HepG2 (cell line): ENCODE measurements around the gene SRPK3. TPM values are rescaled to one million over a fixed set of nuclear protein-coding genes. Genes with fewer than 3 reads are reported as not detected.

ENCODE experiments used
- ATAC-seq: fragments of 200-7000 bp; cut with Tn5 transposase; 3 replicates; pipeline ENCODE4 v1.9.1; 2020; ENCODE audit warnings: mild to moderate bottlenecking, moderate library complexity
- BruUV-seq: library from RNA; stranded (reverse); fragments of 400-500 nt; replicated peaks from 2 replicates; lab custom pipeline; 2021; lab: Mats Ljungman, UMichigan
- CTCF ChIA-PET: fragments of 300-600 bp; formaldehyde crosslinking; extraction: SDS; loops from one replicate; lab custom pipeline; 2021; ENCODE audit warnings: low total read pairs, inconsistent platforms, low intra/inter-chr PET ratio; lab: Yijun Ruan, JAX
- POLR2A ChIA-PET: fragments of 350-600 bp; sonication (Branson Sonifier 250); formaldehyde crosslinking; loops from one replicate; lab custom pipeline; 2020; ENCODE audit warnings: antibody characterized with exemption, inconsistent platforms; lab: Yijun Ruan, JAX
- DNase-seq: peaks from one replicate; pipeline ENCODE4 v3.0.0-alpha.2; 2015; ENCODE audit warnings: low spot score
- FAIRE-seq: peaks from 3 replicates; lab custom pipeline; 2011; peaks lifted over from hg19 to GRCh38; lab: Jason Lieb, UNC
- H2AFZ ChIP-seq: one replicate; pipeline ENCODE4 v1.6.1; 2011; ENCODE audit warnings: low read length, inconsistent platforms
- H3K27ac ChIP-seq: fragments of 300-600 bp; 3 replicates; pipeline ENCODE4 v1.8.0; 2011; ENCODE audit warnings: mixed run types, mild to moderate bottlenecking, mixed read lengths, low read length, inconsistent platforms; ENCODE audit not compliant: insufficient read depth; ENCODE audit errors: extremely low read length
- H3K27me3 ChIP-seq, 2 experiments: fragments of 200-600 bp in 1 of 2; 2 replicates in 1 of 2; 3 replicates in 1 of 2; pipeline versions ENCODE4 v1.6.0 to v1.8.0; 2011; ENCODE audit warnings: low read length in 2 of 2, mild to moderate bottlenecking in 2 of 2, moderate library complexity in 2 of 2, inconsistent platforms in 1 of 2; ENCODE audit not compliant: insufficient read depth in 2 of 2, control insufficient read depth in 1 of 2
- H3K36me3 ChIP-seq, 2 experiments: fragments of 200-600 bp in 1 of 2; replicated peaks in 1 of 2; 2 replicates in 1 of 2; 3 replicates in 1 of 2; pipeline versions ENCODE4 v1.5.1 to v1.8.0; 2011; ENCODE audit warnings: low read length in 2 of 2, inconsistent platforms in 1 of 2; ENCODE audit not compliant: insufficient read depth in 2 of 2, control insufficient read depth in 1 of 2
- H3K4me1 ChIP-seq: 2 replicates; pipeline ENCODE4 v1.5.1; 2012; ENCODE audit warnings: low read length, inconsistent platforms; ENCODE audit not compliant: insufficient read depth
- H3K4me2 ChIP-seq: 2 replicates; pipeline ENCODE4 v1.6.0; 2011; ENCODE audit warnings: low read depth, low read length, inconsistent platforms
- H3K4me3 ChIP-seq, 3 experiments: fragments of 200-600 bp in 1 of 3; sonication (generic), shearing (Covaris generic) in 1 of 3; replicated peaks in 1 of 3; 2 replicates each; pipeline ENCODE4 v1.5.1; 2011 to 2016; ENCODE audit warnings: low read length in 3 of 3, inconsistent platforms in 2 of 3, low read depth in 2 of 3, mild to moderate bottlenecking in 2 of 3, control low read depth in 1 of 3, mixed read lengths in 1 of 3; ENCODE audit not compliant: insufficient read depth in 1 of 3
- H3K79me2 ChIP-seq: one replicate; pipeline ENCODE4 v1.6.1; 2011; ENCODE audit warnings: low read length, inconsistent platforms; ENCODE audit not compliant: insufficient read depth
- H3K9ac ChIP-seq: 2 replicates; pipeline ENCODE4 v1.6.0; 2011; ENCODE audit warnings: mild to moderate bottlenecking, low read depth, low read length, inconsistent platforms; ENCODE audit not compliant: insufficient read depth
- H3K9me3 ChIP-seq: 2 replicates; pipeline ENCODE4 v1.5.1; 2012; ENCODE audit warnings: mild to moderate bottlenecking, low read length
- H4K20me1 ChIP-seq: 2 replicates; pipeline ENCODE4 v1.6.0; 2011; ENCODE audit warnings: inconsistent platforms, mild to moderate bottlenecking, low read length, moderate library complexity; ENCODE audit not compliant: insufficient read depth
- CEBPB ChIP-seq: IDR thresholded peaks from 2 replicates; pipeline ENCODE4 v1.6.1; 2011; ENCODE audit warnings: low read depth, low read length, improper control_type of control experiment, borderline replicate concordance
- GATAD1 ChIP-seq: IDR thresholded peaks from 2 replicates; pipeline ENCODE4 v1.6.1; 2016; ENCODE audit warnings: missing genetic modification reagents, missing compliant biosample characterization
- MBNL3 ChIP-seq: fragments of 250-450 bp; sonication (Bioruptor Pico); conservative IDR thresholded peaks from 2 replicates; pipeline ENCODE4 v1.8.0; 2022; ENCODE audit warnings: mild to moderate bottlenecking, inconsistent platforms
- MXD4 ChIP-seq: IDR thresholded peaks from 2 replicates; pipeline ENCODE4 v1.6.1; 2016; ENCODE audit warnings: mild to moderate bottlenecking, missing biosample characterization, missing genetic modification reagents
- POLR2AphosphoS5 ChIP-seq: IDR thresholded peaks from 2 replicates; pipeline ENCODE4 v1.6.1; 2012; ENCODE audit warnings: low read depth, low read length
- RFXANK ChIP-seq: IDR thresholded peaks from 2 replicates; pipeline ENCODE4 v1.6.1; 2016
- SAFB2 ChIP-seq: sonication (generic); formaldehyde crosslinking; IDR thresholded peaks from 2 replicates; pipeline ENCODE4 v1.5.1; 2020; ENCODE audit warnings: missing genetic modification reagents, low read depth, mild to moderate bottlenecking, borderline replicate concordance
- SMAD1 ChIP-seq: sonication (generic); formaldehyde crosslinking; IDR thresholded peaks from 2 replicates; pipeline ENCODE4 v1.4.0; 2020; ENCODE audit warnings: missing genetic modification reagents, low read depth, mild to moderate bottlenecking, borderline replicate concordance
- ZBTB42 ChIP-seq: sonication (generic); formaldehyde crosslinking; IDR thresholded peaks from 2 replicates; pipeline ENCODE4 v1.5.0; 2020; ENCODE audit warnings: mild to moderate bottlenecking, missing genetic modification reagents
- ZNF354B ChIP-seq: sonication (generic); formaldehyde crosslinking; IDR thresholded peaks from 2 replicates; pipeline ENCODE4 v1.8.0; 2022; ENCODE audit warnings: mild to moderate bottlenecking, missing genetic modification reagents
- ZNF367 ChIP-seq: sonication (generic); formaldehyde crosslinking; IDR thresholded peaks from 2 replicates; pipeline ENCODE4 v1.4.0; 2020; ENCODE audit warnings: missing genetic modification reagents, borderline replicate concordance
- ZNF414 ChIP-seq: sonication (generic); formaldehyde crosslinking; IDR thresholded peaks from 2 replicates; pipeline ENCODE4 v1.5.0; 2020; ENCODE audit warnings: missing genetic modification reagents
- ZNF7 ChIP-seq: IDR thresholded peaks from 2 replicates; pipeline ENCODE4 v1.6.1; 2016; ENCODE audit warnings: missing biosample characterization, missing genetic modification reagents
- ZSCAN12 ChIP-seq: sonication (generic); formaldehyde crosslinking; IDR thresholded peaks from 2 replicates; pipeline ENCODE4 v1.9.0; 2021; ENCODE audit warnings: mild to moderate bottlenecking, missing genetic modification reagents
- WGBS: methylation state at CpG from one replicate; pipeline ENCODE4 v1.1.6; 2017; ENCODE audit warnings: low lambda C conversion rate; 5-methylcytosine and 5-hydroxymethylcytosine counted together
- in situ Hi-C: cut with HindIII; loops from 2 replicates; pipeline ENCODE4 v1.10.0; 2017; ENCODE audit warnings: low pct_unique_long_range_greater_than_20kb; ENCODE audit not compliant: extremely low pct_ligation_motif_present
- intact Hi-C: fragments of 100-400 bp; cut with micrococcal nuclease; formaldehyde crosslinking; loops from one replicate; pipeline ENCODE4 v1.10.0; 2022; ENCODE audit not compliant: unreplicated experiment
- polyA plus RNA-seq, 8 experiments: library from polyadenylated mRNA; depleted of rRNA in 3 of 8; stranded (reverse) in 7 of 8; unstranded in 1 of 8; fragments of >200 nt; fragmentation: Illumina TruSeq in 4 of 8; extraction: Trizol in 4 of 8; gene quantifications; 2 replicates each; pipeline versions ENCODE4 v1.2.1 to v1.2.3, GENCODE V29; 2011 to 2016; ENCODE audit warnings: low read depth in 4 of 8, missing spikeins in 1 of 8, mixed read lengths in 1 of 8; ENCODE audit not compliant: insufficient read depth in 1 of 8
- total RNA-seq, 5 experiments: library from RNA; depleted of rRNA; stranded (reverse); fragments of >200 nt; fragmentation: Illumina TruSeq; extraction: Trizol; gene quantifications; 2 replicates each; pipeline ENCODE4 v1.2.3, GENCODE V29; 2016; ENCODE audit warnings: low read depth in 1 of 5
- TF ChIP-seq, protein P1 (sequence below): IDR thresholded peaks from 2 replicates; pipeline ENCODE4 v1.6.1; 2016; ENCODE audit warnings: low read depth

The SRPK3 gene
- total and polyA plus RNA-seq, 2 of the 13 experiments (the other 11 are each of a cell fraction or from before 2014, with no cell fraction given), result 0.22 to 0.30 TPM

- Histone ChIP-seq H3K9me3 (no peaks in the 10 kb centered on the region), H3K9ac (no peak overlapping the region), H3K27ac (no peak overlapping the region), H3K4me2 (no peak overlapping the region), H3K4me3 (no peak overlapping the region), H4K20me1 (no peaks in the 10 kb centered on the region), H3K36me3 (no peaks in the 10 kb centered on the region), H2AFZ (no peak overlapping the region), H3K4me1 (no peaks in the 10 kb centered on the region), H3K79me2 (no peaks in the 10 kb centered on the region), H3K27me3 (peaks cover 4 to 37% of the 10 kb centered on the region in 2 experiments; a peak in 3 of 5 replicates)
- no CpG with 5 or more reads among the region's 27 CpGs for WGBS
- ATAC-seq, result no peak
- CTCF ChIA-PET, result no interaction called here
- BruUV-seq, result no TSS peak
- POLR2A ChIA-PET, result no interaction called here
- DNase-seq, result no peak
- intact Hi-C loops (no loop called here), in situ Hi-C loops (no loop called here)
- FAIRE-seq, result no peak
- TF ChIP-seq MBNL3 (CRISPR knock-in tag), result no peak
- no peak for TF ChIP-seq ZSCAN12 (CRISPR knock-in tag)
- TF ChIP-seq ZNF414 (CRISPR knock-in tag), result no peak
- TF ChIP-seq RFXANK (CRISPR knock-in tag), result no peak
- TF ChIP-seq ZNF7 (CRISPR knock-in tag), result no peak
- TF ChIP-seq ZNF367 (CRISPR knock-in tag), result no peak
- TF ChIP-seq CEBPB, result no peak
- TF ChIP-seq SMAD1, result no peak
- TF ChIP-seq ZBTB42 (CRISPR knock-in tag), result no peak
- TF ChIP-seq ZNF354B (CRISPR knock-in tag), result no peak
- TF ChIP-seq SAFB2, result no peak
- no peak for TF ChIP-seq GATAD1
- no peak for TF ChIP-seq MXD4
- TF ChIP-seq POLR2AphosphoS5, result no peak
- TF ChIP-seq, protein P1, sequence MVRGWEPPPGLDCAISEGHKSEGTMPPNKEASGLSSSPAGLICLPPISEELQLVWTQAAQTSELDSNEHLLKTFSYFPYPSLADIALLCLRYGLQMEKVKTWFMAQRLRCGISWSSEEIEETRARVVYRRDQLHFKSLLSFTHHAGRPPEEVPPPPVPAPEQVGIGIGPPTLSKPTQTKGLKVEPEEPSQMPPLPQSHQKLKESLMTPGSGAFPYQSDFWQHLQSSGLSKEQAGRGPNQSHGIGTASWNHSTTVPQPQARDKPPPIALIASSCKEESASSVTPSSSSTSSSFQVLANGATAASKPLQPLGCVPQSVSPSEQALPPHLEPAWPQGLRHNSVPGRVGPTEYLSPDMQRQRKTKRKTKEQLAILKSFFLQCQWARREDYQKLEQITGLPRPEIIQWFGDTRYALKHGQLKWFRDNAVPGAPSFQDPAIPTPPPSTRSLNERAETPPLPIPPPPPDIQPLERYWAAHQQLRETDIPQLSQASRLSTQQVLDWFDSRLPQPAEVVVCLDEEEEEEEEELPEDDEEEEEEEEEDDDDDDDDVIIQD, result no peak
Observed at GRCh38 chrX:153829549-153829798, 48.6 kb downstream of the SRPK3 start.
